Spleen (tissue), 11 donors: Measurements from ENCODE around the gene TMCC3. TPM values are rescaled to one million over a fixed set of nuclear protein-coding genes. Genes with fewer than 3 reads are reported as not detected.

ENCODE experiments used
- DNase-seq: peaks from one replicate; pipeline ENCODE4 v3.0.0-alpha.2; 2020
- H3K27ac ChIP-seq, 8 donors: fragments of 200-600 bp; sonication (generic) in 7 of 8; 1 replicate in 4 of 8; 2 replicates in 4 of 8; pipeline versions ENCODE4 v1.5.0 to v1.8.0; 2016 to 2021; ENCODE audit warnings: inconsistent platforms in 4 of 8, mild to moderate bottlenecking in 4 of 8, moderate library complexity in 1 of 8
- H3K27me3 ChIP-seq, 7 donors: fragments of 200-600 bp; sonication (generic) in 6 of 7; replicated peaks in 1 of 7; 1 replicate in 4 of 7; 2 replicates in 3 of 7; pipeline versions ENCODE4 v1.5.0 to v1.8.0; 2016 to 2021; ENCODE audit warnings: inconsistent platforms in 3 of 7, mild to moderate bottlenecking in 1 of 7
- H3K36me3 ChIP-seq, 6 donors: fragments of 200-600 bp; sonication (generic) in 5 of 6; 1 replicate in 4 of 6; 2 replicates in 2 of 6; pipeline versions ENCODE4 v1.5.0 to v1.8.0; 2016 to 2021; ENCODE audit warnings: inconsistent platforms in 2 of 6
- H3K4me1 ChIP-seq, 6 donors: fragments of 200-600 bp; sonication (generic) in 5 of 6; 1 replicate in 3 of 6; 2 replicates in 3 of 6; pipeline versions ENCODE4 v1.5.0 to v1.8.0; 2016 to 2021; ENCODE audit warnings: inconsistent platforms in 3 of 6
- H3K4me3 ChIP-seq, 8 donors: fragments of 200-600 bp; sonication (generic) in 7 of 8; 1 replicate in 4 of 8; 2 replicates in 4 of 8; pipeline versions ENCODE4 v1.5.0 to v1.8.0; 2016 to 2021; ENCODE audit warnings: inconsistent platforms in 4 of 8, mild to moderate bottlenecking in 4 of 8, moderate library complexity in 2 of 8
- H3K9me3 ChIP-seq, 8 donors: fragments of 200-600 bp; sonication (generic) in 7 of 8; 1 replicate in 4 of 8; 2 replicates in 4 of 8; pipeline versions ENCODE4 v1.5.0 to v1.8.0; 2016 to 2021; ENCODE audit warnings: inconsistent platforms in 4 of 8
- CTCF ChIP-seq, 11 experiments: fragments of 200-600 bp in 7 of 11; fragments of 450-650 bp in 4 of 11; sonication (generic) in 4 of 11; IDR thresholded peaks in 8 of 11; conservative IDR thresholded peaks in 3 of 11; 1 replicate in 7 of 11; 2 replicates in 4 of 11; pipeline versions ENCODE4 v1.4.0 to v1.8.0; 2016 to 2021; ENCODE audit warnings: antibody characterized with exemption in 11 of 11, inconsistent platforms in 4 of 11, mild to moderate bottlenecking in 1 of 11
- POLR2A ChIP-seq, 3 donors: fragments of 450-650 bp; IDR thresholded peaks; one replicate each; pipeline ENCODE4 v1.5.1; 2017; ENCODE audit warnings: antibody characterized with exemption in 3 of 3, mild to moderate bottlenecking in 1 of 3
- POLR2AphosphoS5 ChIP-seq, 3 donors: sonication (generic); formaldehyde crosslinking; IDR thresholded peaks; one replicate each; pipeline ENCODE4 v1.5.1; 2017; ENCODE audit warnings: antibody characterized with exemption in 3 of 3
- WGBS, 5 donors: extraction: QIAGEN DNeasy Blood & Tissue Kit in 3 of 5; methylation state at CpG; one replicate each; pipeline versions ENCODE4 v1.1.5 to v1.1.7; 2013 to 2018; 5-methylcytosine and 5-hydroxymethylcytosine counted together
- intact Hi-C: fragments of 100-400 bp; cut with DNase I; formaldehyde crosslinking; loops from one replicate; pipeline ENCODE4 v1.15.0; 2023; ENCODE audit warnings: low total_unique reads
- polyA plus RNA-seq, 3 donors: library from polyadenylated mRNA; stranded (reverse); fragments of 200-250 nt; gene quantifications; one replicate each; pipeline ENCODE4 v1.2.1, GENCODE V29; 2013
- total RNA-seq, 7 donors: library from RNA; depleted of rRNA in 3 of 7; stranded (reverse); fragments of >200 nt in 3 of 7; fragmentation: NEBNext Ultra II Directional in 4 of 7; extraction: Animal tissue kit (Norgen Biotek cat#: 25700) in 4 of 7; gene quantifications; one replicate each; pipeline versions ENCODE4 v1.1.0 to v1.2.1, GENCODE V29; 2016 to 2021
- donor health status: healthy with polysubstance abuse.
- donor health status: DM: no; HTN: no; CAD: no; lungs with moderate emphysema.
- donor health status: DM: no; HTN: no; CAD: no.
- donor health status: Bipolar disorder and iron deficiency.
- donor health status: healthy.
- donor health status: DM: no; HTN: no; CAD: no.
- donor health status: DM: yes; HTN: yes; CAD: no.

TMCC3 gene
- total and polyA plus RNA-seq, 10 donors, result 2.9 to 41.3 (median 27.7) TPM

GRCh38 chr12:94592080-94592479 is 58.3 kb downstream of the TMCC3 start:
- intact Hi-C loops, result no loop called here
- H3K4me1 ChIP-seq, result peaks cover 0 to 52% (median 22%) of the 10 kb centered on the region in 6 donors
- no peaks in the 10 kb centered on the region for H3K27me3 ChIP-seq
- H3K4me3 ChIP-seq, result no peak overlapping the region
- H3K36me3 ChIP-seq, result peaks cover 0 to 4% (median 0%) of the 10 kb centered on the region in 6 donors
- H3K27ac ChIP-seq, result peak overlapping the region in 2 of 8 donors; percentile 8 to 26
- H3K9me3 ChIP-seq, result no peaks in the 10 kb centered on the region
- no peak for DNase-seq
- no peak for TF ChIP-seq POLR2AphosphoS5 (IDR thresholded peaks at IDR 0.05)
- TF ChIP-seq CTCF (IDR thresholded peaks at IDR 0.05 in 8 of 11, conservative IDR thresholded peaks at IDR 0.05 in 3 of 11), result no peak
- no peak for TF ChIP-seq POLR2A (IDR thresholded peaks at IDR 0.05)
- 74 to 82% (median 80%) methylated on average over 6 of the region's 6 CpGs for WGBS, 5 donors

- TF ChIP-seq CTCF (IDR thresholded peaks at IDR 0.05 in 8 of 11, conservative IDR thresholded peaks at IDR 0.05 in 3 of 11) (no peak), POLR2AphosphoS5 (IDR thresholded peaks at IDR 0.05) (no peak), POLR2A (IDR thresholded peaks at IDR 0.05) (no peak)
- H3K36me3 ChIP-seq, result peaks cover 0 to 4% (median 0%) of the 10 kb centered on the region in 6 donors
- 90 to 99% (median 96%) methylated on average over 8 of the region's 8 CpGs for WGBS, 5 donors
- DNase-seq, result no peak
- H3K27me3 ChIP-seq, result no peaks in the 10 kb centered on the region
- no peak overlapping the region for H3K4me3 ChIP-seq
- no peak overlapping the region for H3K27ac ChIP-seq
- intact Hi-C loops, result no loop called here
- H3K4me1 ChIP-seq, result peaks cover 0 to 53% (median 23%) of the 10 kb centered on the region in 6 donors
- no peaks in the 10 kb centered on the region for H3K9me3 ChIP-seq
Measured at GRCh38 chr12:94590428-94590827, 59.9 kb downstream of the TMCC3 start.

GRCh38 chr12:94589591-94590001 is 60.8 kb downstream of the TMCC3 start:
- H3K27ac ChIP-seq, result no peak overlapping the region
- H3K4me3 ChIP-seq, result no peak overlapping the region
- no peak for DNase-seq

GRCh38 chr12:94588346-94588745 is 62.0 kb downstream of the TMCC3 start:
- H3K4me1 ChIP-seq, result peaks cover 0 to 32% (median 11%) of the 10 kb centered on the region in 6 donors
- H3K9me3 ChIP-seq, result no peaks in the 10 kb centered on the region
- peak overlapping the region in 4 of 8 donors; percentile 8 to 52 (median 42) for H3K27ac ChIP-seq
- H3K4me3 ChIP-seq, result no peak overlapping the region
- WGBS, 5 donors, result 64 to 85% (median 74%) methylated on average over 4 of the region's 4 CpGs
- TF ChIP-seq POLR2AphosphoS5 (IDR thresholded peaks at IDR 0.05), result no peak
- no peak for TF ChIP-seq POLR2A (IDR thresholded peaks at IDR 0.05)
- TF ChIP-seq CTCF (IDR thresholded peaks at IDR 0.05 in 8 of 11, conservative IDR thresholded peaks at IDR 0.05 in 3 of 11), result no peak
- H3K36me3 ChIP-seq, result peaks cover 0 to 4% (median 0%) of the 10 kb centered on the region in 6 donors
- intact Hi-C loops, result no loop called here
- DNase-seq, result no peak
- H3K27me3 ChIP-seq, result no peaks in the 10 kb centered on the region

More at GRCh38 chr12:94589591-94590001, 60.8 kb downstream of the TMCC3 start:
- intact Hi-C loops, result no loop called here
- 89 to 96% (median 92%) methylated on average over 5 of the region's 5 CpGs for WGBS, 5 donors
- H3K4me1 ChIP-seq, result peaks cover 0 to 45% (median 22%) of the 10 kb centered on the region in 6 donors
- no peaks in the 10 kb centered on the region for H3K9me3 ChIP-seq
- H3K27me3 ChIP-seq, result no peaks in the 10 kb centered on the region
- TF ChIP-seq POLR2AphosphoS5 (IDR thresholded peaks at IDR 0.05) (no peak), CTCF (IDR thresholded peaks at IDR 0.05 in 8 of 11, conservative IDR thresholded peaks at IDR 0.05 in 3 of 11) (no peak), POLR2A (IDR thresholded peaks at IDR 0.05) (no peak)
- peaks cover 0 to 4% (median 0%) of the 10 kb centered on the region in 6 donors for H3K36me3 ChIP-seq
